Body of pancreas (tissue), 4 donors: ENCODE data around the gene USB1. TPM values are rescaled to one million over a fixed set of nuclear protein-coding genes. Genes with fewer than 3 reads are reported as not detected.

Experiments
- ATAC-seq: fragments of 150-250 bp; one replicate; pipeline ENCODE4 v1.9.1; 2016
- DNase-seq, 4 donors: peaks; one replicate each; pipeline ENCODE4 v3.0.0-alpha.2; 2019
- H3K27ac ChIP-seq, 4 donors: fragments of 200-600 bp; sonication (generic); 1 replicate in 3 of 4; 2 replicates in 1 of 4; pipeline versions ENCODE4 v1.5.1 to v1.6.1; 2016 to 2019; ENCODE audit warnings: mild to moderate bottlenecking in 1 of 4, mixed read lengths in 1 of 4, moderate library complexity in 1 of 4
- H3K27me3 ChIP-seq, 2 donors: fragments of 200-600 bp; sonication (generic); one replicate each; pipeline ENCODE4 v1.6.0; 2016; ENCODE audit warnings: mild to moderate bottlenecking in 1 of 2
- H3K36me3 ChIP-seq, 2 donors: fragments of 200-600 bp; sonication (generic); replicated peaks in 1 of 2; 2 replicates each; pipeline ENCODE4 v1.5.1; 2016; ENCODE audit warnings: low read depth in 2 of 2; ENCODE audit not compliant: insufficient read depth in 1 of 2
- H3K4me1 ChIP-seq: fragments of 200-600 bp; sonication (generic); one replicate; pipeline ENCODE4 v1.6.0; 2016
- H3K4me3 ChIP-seq, 2 donors: fragments of 200-600 bp; sonication (generic); 1 replicate in 1 of 2; 2 replicates in 1 of 2; pipeline ENCODE4 v1.5.1; 2016 to 2019
- H3K9me3 ChIP-seq, 3 donors: fragments of 200-600 bp; sonication (generic); 1 replicate in 2 of 3; 2 replicates in 1 of 3; pipeline ENCODE4 v1.5.1; 2016
- CTCF ChIP-seq, 7 experiments: fragments of 450-650 bp in 4 of 7; fragments of 200-600 bp in 3 of 7; sonication (generic) in 3 of 7; IDR thresholded peaks; one replicate each; pipeline ENCODE4 v1.5.1; 2016 to 2019; ENCODE audit warnings: antibody characterized with exemption in 7 of 7
- POLR2A ChIP-seq, 3 donors: fragments of 450-650 bp; IDR thresholded peaks; one replicate each; pipeline ENCODE4 v1.6.1; 2016; ENCODE audit warnings: antibody characterized with exemption in 3 of 3, mild to moderate bottlenecking in 2 of 3
- WGBS, 2 donors: methylation state at CpG; one replicate each; pipeline ENCODE4 v1.1.5; 2017; 5-methylcytosine and 5-hydroxymethylcytosine counted together
- intact Hi-C: fragments of 100-400 bp; cut with DNase I; formaldehyde crosslinking; loops from one replicate; pipeline ENCODE4 v1.15.1; 2023
- total RNA-seq, 2 donors: library from RNA; depleted of rRNA; stranded (reverse); fragments of >200 nt; gene quantifications; one replicate each; pipeline ENCODE4 v1.1.0, GENCODE V29; 2016

Gene USB1
- total RNA-seq, 2 donors from 2014 or later, result 22.4 to 46.7 TPM

DNA sequence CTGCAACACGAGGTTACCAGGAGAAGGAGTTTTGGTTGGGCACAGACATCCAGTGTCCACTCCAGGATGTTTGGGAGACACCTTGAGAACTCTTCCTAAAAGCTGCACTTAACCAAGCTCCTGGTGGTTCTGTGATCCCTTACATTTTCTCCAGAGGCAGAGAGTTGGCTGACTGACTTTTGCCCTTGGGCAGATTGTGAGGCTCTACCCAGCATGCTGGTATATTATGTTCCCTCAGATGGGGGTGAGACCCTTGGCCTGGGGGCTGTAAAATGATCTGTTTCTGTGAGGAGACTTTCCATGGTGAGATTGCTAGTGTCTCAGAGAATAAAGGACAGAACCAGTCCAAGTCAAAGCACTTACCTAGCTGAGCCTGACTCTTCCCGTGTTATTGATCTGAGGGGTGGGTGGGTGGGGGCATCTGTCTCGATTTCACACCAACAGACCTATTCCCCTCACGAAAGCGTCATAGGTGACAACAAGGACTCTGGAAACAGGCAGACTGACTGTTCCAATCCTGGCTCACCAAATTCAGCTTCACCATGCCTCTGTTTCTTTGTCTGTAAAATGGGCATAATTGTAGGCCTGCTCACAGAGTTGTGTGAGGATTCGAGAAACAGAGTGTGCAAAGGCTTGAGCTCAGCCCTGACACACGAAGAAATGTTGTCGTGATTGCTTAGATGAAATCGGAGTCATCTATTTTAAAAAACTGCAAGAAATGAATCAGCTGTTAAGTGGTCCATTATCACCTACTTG is 12.2 kb downstream of the USB1 start:
- TF ChIP-seq POLR2A (IDR thresholded peaks at IDR 0.05) (no peak), CTCF (IDR thresholded peaks at IDR 0.05) (no peak)
- Histone ChIP-seq H3K27ac (no peak overlapping the region), H3K9me3 (no peaks in the 10 kb centered on the region), H3K27me3 (no peaks in the 10 kb centered on the region), H3K4me3 (no peak overlapping the region), H3K4me1 (peaks cover 8% of the 10 kb centered on the region), H3K36me3 (peaks cover 0 to 7% of the 10 kb centered on the region in 2 donors)
- no peak for ATAC-seq
- intact Hi-C loops, result loop anchor here (10.0 kb wide), 1 partner anchor 439 kb away; no protein-coding TSS in a partner anchor
- 88 to 89% methylated on average over 8 to 9 of the region's 9 CpGs for WGBS, 2 donors
- DNase-seq, result no peak

- intact Hi-C loops, result loop anchor here (5.0 to 10.0 kb wide), 2 partner anchors 95 to 442 kb away; no protein-coding TSS in a partner anchor
- no peaks in the 10 kb centered on the region for H3K36me3 ChIP-seq
- TF ChIP-seq CTCF (IDR thresholded peaks at IDR 0.05), result no peak
- no peak for TF ChIP-seq POLR2A (IDR thresholded peaks at IDR 0.05)
Measured at GRCh38 chr16:58016840-58017446, 15.7 kb downstream of the USB1 start.

DNA sequence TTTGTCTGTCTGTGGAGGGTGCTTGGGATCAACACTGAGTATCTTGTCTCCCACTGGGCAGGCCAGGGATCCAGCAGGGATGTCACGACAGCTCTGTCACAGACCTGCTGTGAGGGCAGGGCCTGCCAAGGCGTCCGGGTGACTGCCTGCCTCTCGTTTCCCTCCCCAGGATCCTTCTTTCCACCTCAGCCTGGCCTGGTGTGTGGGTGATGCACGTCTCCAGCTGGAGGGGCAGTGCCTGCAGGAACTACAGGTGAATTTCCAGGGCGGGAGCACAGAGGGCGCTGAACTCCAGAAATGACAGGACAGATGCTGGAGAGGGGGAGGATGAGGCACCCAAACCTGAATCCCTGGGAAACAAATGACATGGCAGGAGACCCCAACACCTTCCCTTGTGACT is 17.6 kb downstream of the USB1 start:
- no peak for DNase-seq

More at GRCh38 chr16:58016840-58017446, 15.7 kb downstream of the USB1 start:
- no peaks in the 10 kb centered on the region for H3K27me3 ChIP-seq
- DNase-seq (peak; percentile 37 to 76 (median 47)), ATAC-seq (peak; percentile 52)
- H3K4me3 ChIP-seq, result no peak overlapping the region
- 46 to 48% methylated on average over 12 of the region's 12 CpGs for WGBS, 2 donors
- H3K9me3 ChIP-seq, result no peaks in the 10 kb centered on the region
- no peak overlapping the region for H3K27ac ChIP-seq
- H3K4me1 ChIP-seq, result peaks cover 9% of the 10 kb centered on the region

GRCh38 chr16:58019866-58020538 is 18.8 kb downstream of the USB1 start:
- no peaks in the 10 kb centered on the region for H3K36me3 ChIP-seq
- DNase-seq, result no peak
- H3K27me3 ChIP-seq, result no peaks in the 10 kb centered on the region
- no peak overlapping the region for H3K4me3 ChIP-seq
- WGBS, 2 donors, result 75 to 78% methylated on average over 8 of the region's 8 CpGs
- TF ChIP-seq CTCF (IDR thresholded peaks at IDR 0.05), result no peak
- TF ChIP-seq POLR2A (IDR thresholded peaks at IDR 0.05), result no peak
- H3K4me1 ChIP-seq, result peaks cover 40% of the 10 kb centered on the region
- intact Hi-C loops, result loop anchor here (5.0 to 10.0 kb wide), 2 partner anchors 92 to 445 kb away; no protein-coding TSS in a partner anchor
- no peaks in the 10 kb centered on the region for H3K9me3 ChIP-seq
- H3K27ac ChIP-seq, result no peak overlapping the region
- no peak for ATAC-seq

More for the DNA sequence above, 17.6 kb downstream of the USB1 start:
- Histone ChIP-seq H3K9me3 (no peaks in the 10 kb centered on the region), H3K27me3 (no peaks in the 10 kb centered on the region), H3K4me1 (peaks cover 28% of the 10 kb centered on the region), H3K27ac (no peak overlapping the region), H3K4me3 (no peak overlapping the region), H3K36me3 (no peaks in the 10 kb centered on the region)
- no peak for TF ChIP-seq CTCF (IDR thresholded peaks at IDR 0.05)
- TF ChIP-seq POLR2A (IDR thresholded peaks at IDR 0.05), result no peak
- WGBS, 2 donors, result 82 to 83% methylated on average over 1 to 7 of the region's 7 CpGs
- ATAC-seq, result no peak
- intact Hi-C loops, result loop anchor here (5.0 to 10.0 kb wide), 2 partner anchors 93 to 444 kb away; no protein-coding TSS in a partner anchor
